ENCODE measurements around the gene HGS. TPM values are rescaled to one million over a fixed set of nuclear protein-coding genes. Genes with fewer than 3 reads are reported as not detected.

The HGS gene
- total RNA-seq, 1 experiment from 2014 or later, result 187 TPM

DNA sequence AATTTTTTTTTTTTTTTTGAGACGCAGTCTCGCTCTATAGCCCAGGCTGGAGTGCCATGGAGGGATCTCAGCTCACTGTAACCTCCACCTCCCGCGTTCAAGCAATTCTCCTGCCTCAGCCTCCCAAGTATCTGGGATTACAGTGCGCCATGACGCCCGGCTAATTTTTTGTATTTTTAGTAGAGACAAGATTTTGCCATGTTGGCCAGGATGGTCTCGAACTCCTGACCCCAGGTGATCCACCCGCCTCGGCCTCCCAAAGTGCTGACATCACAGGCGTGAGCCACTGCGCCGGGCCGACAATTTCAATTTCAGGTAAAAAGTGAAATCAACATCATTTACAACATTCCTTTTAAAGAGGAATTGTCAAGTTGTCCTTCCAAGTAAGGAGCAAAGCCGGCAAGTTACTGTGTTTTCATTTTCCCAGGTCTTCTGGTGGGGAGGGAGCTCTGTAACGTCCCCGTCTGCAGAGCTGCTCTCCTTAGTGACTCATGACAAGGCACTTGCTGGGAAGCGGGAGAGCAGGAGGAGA is 47.8 kb upstream of the HGS start:
- peak overlapping the region; percentile 94 for H3K27ac ChIP-seq (ENCODE audit: low read depth, low read length, poor library complexity, severe bottlenecking)
- TF ChIP-seq, protein P1, sequence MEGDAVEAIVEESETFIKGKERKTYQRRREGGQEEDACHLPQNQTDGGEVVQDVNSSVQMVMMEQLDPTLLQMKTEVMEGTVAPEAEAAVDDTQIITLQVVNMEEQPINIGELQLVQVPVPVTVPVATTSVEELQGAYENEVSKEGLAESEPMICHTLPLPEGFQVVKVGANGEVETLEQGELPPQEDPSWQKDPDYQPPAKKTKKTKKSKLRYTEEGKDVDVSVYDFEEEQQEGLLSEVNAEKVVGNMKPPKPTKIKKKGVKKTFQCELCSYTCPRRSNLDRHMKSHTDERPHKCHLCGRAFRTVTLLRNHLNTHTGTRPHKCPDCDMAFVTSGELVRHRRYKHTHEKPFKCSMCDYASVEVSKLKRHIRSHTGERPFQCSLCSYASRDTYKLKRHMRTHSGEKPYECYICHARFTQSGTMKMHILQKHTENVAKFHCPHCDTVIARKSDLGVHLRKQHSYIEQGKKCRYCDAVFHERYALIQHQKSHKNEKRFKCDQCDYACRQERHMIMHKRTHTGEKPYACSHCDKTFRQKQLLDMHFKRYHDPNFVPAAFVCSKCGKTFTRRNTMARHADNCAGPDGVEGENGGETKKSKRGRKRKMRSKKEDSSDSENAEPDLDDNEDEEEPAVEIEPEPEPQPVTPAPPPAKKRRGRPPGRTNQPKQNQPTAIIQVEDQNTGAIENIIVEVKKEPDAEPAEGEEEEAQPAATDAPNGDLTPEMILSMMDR (conservative IDR thresholded peaks at IDR 0.05; ENCODE audit: low read depth, low read length), result no peak
- no peak for TF ChIP-seq EZH2 (IDR thresholded peaks at IDR 0.05; ENCODE audit: borderline replicate concordance, low read depth, low read length, poor library complexity, severe bottlenecking)
- CTCF ChIA-PET, result no interaction called here
- no peaks in the 10 kb centered on the region for H3K9me3 ChIP-seq (ENCODE audit: low read depth, low read length, poor library complexity, severe bottlenecking)
- H3K27me3 ChIP-seq (replicated peaks; ENCODE audit: insufficient read depth, low read depth, low read length, poor library complexity), result no peaks in the 10 kb centered on the region
- H3K4me1 ChIP-seq (ENCODE audit: insufficient read depth, low read length, poor library complexity, severe bottlenecking), result peaks cover 18% of the 10 kb centered on the region
- no TSS peak for BruUV-seq (replicated peaks)
- DNase-seq (ENCODE audit: low spot score), result no peak
- POLR2A ChIA-PET (ENCODE audit: low non-redundant PET), result interaction anchor here (0.5 kb wide), 1 partner anchor 123 kb away, joined by 3 read pairs; no protein-coding TSS in a partner anchor
- intact Hi-C loops (cut with micrococcal nuclease; ENCODE audit: unreplicated experiment), result no loop called here
- peak overlapping the region; percentile 89 for H3K4me3 ChIP-seq (ENCODE audit: low read depth, low read length, poor library complexity, severe bottlenecking)
- H3K36me3 ChIP-seq (ENCODE audit: insufficient read depth, low read length, poor library complexity, severe bottlenecking), result peaks cover 5% of the 10 kb centered on the region

DNA sequence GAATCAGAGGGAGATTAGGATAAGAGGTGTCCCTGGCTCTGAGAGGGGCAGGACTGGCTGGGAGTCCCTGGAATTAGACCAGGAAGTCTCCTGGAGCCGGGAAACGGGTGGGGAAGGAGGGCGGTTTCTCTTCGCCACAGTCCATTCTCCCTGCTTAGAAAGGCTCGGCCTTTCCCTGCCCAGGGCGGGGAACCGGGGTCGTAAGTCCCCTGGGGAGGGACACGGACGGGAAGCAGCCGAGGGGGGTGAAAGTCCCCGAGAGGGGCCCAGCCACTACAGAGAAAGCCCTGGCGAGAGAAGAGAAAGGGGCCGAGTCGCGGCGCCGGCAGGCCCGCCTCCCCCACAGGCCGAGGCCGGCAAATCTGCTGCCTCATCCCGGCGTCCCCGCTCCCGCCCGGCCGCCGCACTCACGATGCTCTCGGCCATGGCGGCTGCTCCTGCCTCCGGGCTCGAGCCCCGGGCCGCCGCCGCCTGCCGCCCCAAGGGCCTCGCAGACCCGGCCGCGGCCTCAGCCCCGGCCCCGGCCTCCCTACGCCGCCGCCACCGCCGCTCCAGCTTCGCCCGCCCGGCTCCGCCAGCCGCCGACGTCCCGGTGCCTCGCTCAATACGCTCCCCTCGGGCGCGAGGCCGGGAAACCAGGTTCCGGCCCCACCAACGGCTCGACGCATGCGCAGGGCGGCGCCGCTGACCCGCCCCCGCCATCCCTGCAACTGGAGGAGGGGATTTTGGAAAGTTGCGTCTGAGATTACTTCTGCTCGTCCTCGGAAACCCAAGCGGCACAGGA is 47.1 kb upstream of the HGS start, which contains the start of the genes NPLOC4 and TSPAN10:
NPLOC4 (minus strand) TSS at position 608 of the 784 bp plus-strand sequence; CDS start at position 426, 182 bp downstream.
TSPAN10 (plus strand) TSS at position 692 of the 784 bp plus-strand sequence. CDS start 5,217 bp downstream, outside the sequence.
- no TSS peak for BruUV-seq (replicated peaks)
- peaks cover 1% of the 10 kb centered on the region for H3K36me3 ChIP-seq (ENCODE audit: insufficient read depth, low read length, poor library complexity, severe bottlenecking)
- CTCF ChIA-PET, result no interaction called here
- DNase-seq (ENCODE audit: low spot score), result peak; percentile 93
- peaks cover 18% of the 10 kb centered on the region for H3K4me1 ChIP-seq (ENCODE audit: insufficient read depth, low read length, poor library complexity, severe bottlenecking)
- no peaks in the 10 kb centered on the region for H3K27me3 ChIP-seq (replicated peaks; ENCODE audit: insufficient read depth, low read depth, low read length, poor library complexity)
- POLR2A ChIA-PET (ENCODE audit: low non-redundant PET), result no interaction called here
- H3K27ac ChIP-seq (ENCODE audit: low read depth, low read length, poor library complexity, severe bottlenecking), result peak within 1 kb of the TSS; percentile 94
- TF ChIP-seq, protein P1 (conservative IDR thresholded peaks at IDR 0.05; ENCODE audit: low read depth, low read length), result no peak
- peak within 1 kb of the TSS; percentile 89 for H3K4me3 ChIP-seq (ENCODE audit: low read depth, low read length, poor library complexity, severe bottlenecking)
- intact Hi-C loops (cut with micrococcal nuclease; ENCODE audit: unreplicated experiment), result no loop called here
- no peaks in the 10 kb centered on the region for H3K9me3 ChIP-seq (ENCODE audit: low read depth, low read length, poor library complexity, severe bottlenecking)

DNA sequence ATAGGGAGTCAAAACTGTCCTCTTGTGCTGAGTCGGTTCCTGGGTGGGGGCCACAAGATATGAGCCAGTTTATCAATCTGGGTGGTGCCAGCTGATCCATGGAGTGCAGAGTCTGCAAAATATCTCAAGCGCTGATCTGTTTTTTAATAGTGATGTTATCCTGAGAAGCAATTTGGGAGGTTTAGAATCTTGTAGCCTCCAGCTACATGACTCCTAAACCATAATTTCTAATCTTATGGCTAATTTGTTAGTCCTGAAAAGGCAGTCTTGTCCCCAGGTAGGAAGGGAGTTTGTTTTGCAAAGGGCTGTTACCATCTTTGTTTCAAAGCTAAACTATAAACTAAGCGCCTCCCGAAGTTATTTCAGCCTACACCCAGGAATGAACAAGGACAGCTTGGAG is 45.1 kb upstream of the HGS start:
- Histone ChIP-seq H3K36me3 (ENCODE audit: insufficient read depth, low read length, poor library complexity, severe bottlenecking) (no peaks in the 10 kb centered on the region), H3K27me3 (replicated peaks; ENCODE audit: insufficient read depth, low read depth, low read length, poor library complexity) (no peaks in the 10 kb centered on the region), H3K9me3 (ENCODE audit: low read depth, low read length, poor library complexity, severe bottlenecking) (no peaks in the 10 kb centered on the region), H3K4me3 (ENCODE audit: low read depth, low read length, poor library complexity, severe bottlenecking) (no peak overlapping the region), H3K4me1 (ENCODE audit: insufficient read depth, low read length, poor library complexity, severe bottlenecking) (peaks cover 18% of the 10 kb centered on the region), H3K27ac (ENCODE audit: low read depth, low read length, poor library complexity, severe bottlenecking) (no peak overlapping the region)
- ChIA-PET CTCF (no interaction called here), POLR2A (ENCODE audit: low non-redundant PET) (interaction anchor here (0.6 kb wide), 1 partner anchor 784 kb away, joined by 4 read pairs; no protein-coding TSS in a partner anchor)
- intact Hi-C loops (cut with micrococcal nuclease; ENCODE audit: unreplicated experiment), result no loop called here
- BruUV-seq (replicated peaks), result no TSS peak
- no peak for TF ChIP-seq EZH2 (IDR thresholded peaks at IDR 0.05; ENCODE audit: borderline replicate concordance, low read depth, low read length, poor library complexity, severe bottlenecking)
- TF ChIP-seq, protein P1 (conservative IDR thresholded peaks at IDR 0.05; ENCODE audit: low read depth, low read length), result no peak
- no peak for DNase-seq (ENCODE audit: low spot score)

Measured in A673 (cell line).